Erythroblast (primary cell): Measurements from ENCODE around the gene HUS1B.
"Not testable (repeated sequence)": the region's sequence is repeated elsewhere in the genome, so short reads cannot be mapped to it uniquely, and the experiment has no call there.

Experiments used
- DNase-seq, 2 experiments: peaks; one replicate each; lab custom pipeline; 2025; lab: John Stamatoyannopoulos, UW
- GATA1 ChIP-seq: IDR thresholded peaks from 2 replicates; pipeline ENCODE4 v1.6.1; 2011; ENCODE audit warnings: low read depth, mild to moderate bottlenecking, control low read depth, low read length, moderate library complexity
- POLR2A ChIP-seq: IDR thresholded peaks from 2 replicates; pipeline ENCODE4 v1.6.1; 2011; ENCODE audit warnings: mild to moderate bottlenecking, low read length

HUS1B gene

GRCh38 chr6:656460-657252 is at the start of gene HUS1B:
Gene HUS1B (minus strand): TSS chr6:657100. CDS start chr6:656944, 156 bp downstream.
- TF ChIP-seq POLR2A (no peak), GATA1 (no peak)

GRCh38 chr6:706146-706545 is 49.2 kb upstream of the HUS1B start:
- DNase-seq = no peak
- no peak for TF ChIP-seq GATA1
- TF ChIP-seq POLR2A = no peak

More at GRCh38 chr6:656460-657252, at the start of gene HUS1B:
- no peak for DNase-seq

- DNase-seq = no peak
- TF ChIP-seq POLR2A (no peak), GATA1 (no peak)
These were observed 48.1 kb upstream of the HUS1B start for GRCh38 chr6:705047-705446.

GRCh38 chr6:704046-704445 is 47.1 kb upstream of the HUS1B start:
- no peak for DNase-seq
- TF ChIP-seq POLR2A (no peak), GATA1 (no peak)

- TF ChIP-seq POLR2A (no peak), GATA1 (no peak)
- DNase-seq = no peak
These were observed 46.7 kb upstream of the HUS1B start for GRCh38 chr6:703552-703951.

GRCh38 chr6:701700-702479 is 45.0 kb upstream of the HUS1B start:
- DNase-seq = no peak
- TF ChIP-seq POLR2A = no peak
- no peak for TF ChIP-seq GATA1

- TF ChIP-seq POLR2A (no peak), GATA1 (no peak)
- no peak for DNase-seq
These were observed 44.3 kb upstream of the HUS1B start for GRCh38 chr6:701215-701614.

- no peak for DNase-seq
- TF ChIP-seq GATA1 = no peak
- TF ChIP-seq POLR2A = no peak
These were observed 43.6 kb upstream of the HUS1B start for GRCh38 chr6:700490-700889.

- DNase-seq = no peak
- TF ChIP-seq GATA1 (no peak), POLR2A (no peak)
These were observed 42.4 kb upstream of the HUS1B start for GRCh38 chr6:699319-699718.

GRCh38 chr6:694431-695126 is 37.7 kb upstream of the HUS1B start:
- not testable (repeated sequence) for DNase-seq

GRCh38 chr6:693723-694009 is 36.8 kb upstream of the HUS1B start:
- TF ChIP-seq GATA1 = no peak
- TF ChIP-seq POLR2A = no peak
- DNase-seq = no peak

GRCh38 chr6:692858-693722 is 36.2 kb upstream of the HUS1B start, which contains the start of gene EXOC2:
Gene EXOC2 (minus strand): TSS chr6:693139. CDS start chr6:637818, 55,321 bp downstream.
- TF ChIP-seq GATA1 (no peak), POLR2A (peak; percentile 77)
- DNase-seq = peak; percentile 88 to 89

GRCh38 chr6:692356-692851 is 35.5 kb upstream of the HUS1B start:
- DNase-seq = peak; percentile 76 to 80
- TF ChIP-seq POLR2A (no peak), GATA1 (no peak)
